ENCODE results near the gene CNIH1.
"Not testable (repeated sequence)": the region's sequence is repeated elsewhere in the genome, so short reads cannot be mapped to it uniquely, and the experiment has no call there.

Gene CNIH1

GRCh38 chr14:54440037-54440436 lies 1.1 kb downstream of the CNIH1 start:
- no peak overlapping the region for H3K27ac ChIP-seq (ENCODE audit: low read depth in 2 of 2, low read length in 2 of 2)
- H3K9me3 ChIP-seq (ENCODE audit: control insufficient read depth in 2 of 2, low read length in 2 of 2), result no peaks in the 10 kb centered on the region
- H3K4me1 ChIP-seq (ENCODE audit: control insufficient read depth in 2 of 2, insufficient read depth in 2 of 2, low read length in 2 of 2), result peaks cover 8 to 12% of the 10 kb centered on the region in 2 donors
- peak overlapping the region; percentile 86 to 87 for H3K9ac ChIP-seq (ENCODE audit: low read depth in 1 of 2, low read length in 2 of 2)
- peak overlapping the region; percentile 74 to 91 for H3K4me3 ChIP-seq (ENCODE audit: low read length in 2 of 2)
- H3K27me3 ChIP-seq (ENCODE audit: control insufficient read depth in 2 of 2, insufficient read depth in 2 of 2, low read length in 2 of 2), result no peaks in the 10 kb centered on the region
- H3K36me3 ChIP-seq (ENCODE audit: control insufficient read depth in 2 of 2, insufficient read depth in 2 of 2, low read length in 2 of 2), result peaks cover 0 to 2% of the 10 kb centered on the region in 2 donors

GRCh38 chr14:54438703-54439102 lies 2.5 kb downstream of the CNIH1 start:
- Histone ChIP-seq H3K9ac (ENCODE audit: low read depth in 1 of 2, low read length in 2 of 2) (no peak overlapping the region), H3K27ac (ENCODE audit: low read depth in 2 of 2, low read length in 2 of 2) (no peak overlapping the region), H3K36me3 (ENCODE audit: control insufficient read depth in 2 of 2, insufficient read depth in 2 of 2, low read length in 2 of 2) (peaks cover 0 to 3% of the 10 kb centered on the region in 2 donors), H3K4me3 (ENCODE audit: low read length in 2 of 2) (no peak overlapping the region), H3K9me3 (ENCODE audit: control insufficient read depth in 2 of 2, low read length in 2 of 2) (no peaks in the 10 kb centered on the region), H3K4me1 (ENCODE audit: control insufficient read depth in 2 of 2, insufficient read depth in 2 of 2, low read length in 2 of 2) (peaks cover 8 to 12% of the 10 kb centered on the region in 2 donors), H3K27me3 (ENCODE audit: control insufficient read depth in 2 of 2, insufficient read depth in 2 of 2, low read length in 2 of 2) (no peaks in the 10 kb centered on the region)

GRCh38 chr14:54437954-54438353 lies 3.2 kb downstream of the CNIH1 start:
- not testable (repeated sequence) for H3K36me3 ChIP-seq (ENCODE audit: control insufficient read depth in 2 of 2, insufficient read depth in 2 of 2, low read length in 2 of 2); H3K27me3 ChIP-seq (ENCODE audit: control insufficient read depth in 2 of 2, insufficient read depth in 2 of 2, low read length in 2 of 2); H3K4me3 ChIP-seq (ENCODE audit: low read length in 2 of 2); H3K27ac ChIP-seq (ENCODE audit: low read depth in 2 of 2, low read length in 2 of 2); H3K9me3 ChIP-seq (ENCODE audit: control insufficient read depth in 2 of 2, low read length in 2 of 2); H3K9ac ChIP-seq (ENCODE audit: low read depth in 1 of 2, low read length in 2 of 2)
- peaks cover 8 to 12% of the 10 kb centered on the region in 2 donors for H3K4me1 ChIP-seq (ENCODE audit: control insufficient read depth in 2 of 2, insufficient read depth in 2 of 2, low read length in 2 of 2)

GRCh38 chr14:54435500-54435981 lies 5.6 kb downstream of the CNIH1 start:
- no peaks in the 10 kb centered on the region for H3K9me3 ChIP-seq (ENCODE audit: control insufficient read depth in 2 of 2, low read length in 2 of 2)
- no peak overlapping the region for H3K9ac ChIP-seq (ENCODE audit: low read depth in 1 of 2, low read length in 2 of 2)
- H3K27ac ChIP-seq (ENCODE audit: low read depth in 2 of 2, low read length in 2 of 2), result no peak overlapping the region
- H3K4me1 ChIP-seq (ENCODE audit: control insufficient read depth in 2 of 2, insufficient read depth in 2 of 2, low read length in 2 of 2), result peaks cover 7 to 8% of the 10 kb centered on the region in 2 donors
- H3K36me3 ChIP-seq (ENCODE audit: control insufficient read depth in 2 of 2, insufficient read depth in 2 of 2, low read length in 2 of 2), result peaks cover 5% of the 10 kb centered on the region in 2 donors
- H3K4me3 ChIP-seq (ENCODE audit: low read length in 2 of 2), result no peak overlapping the region
- H3K27me3 ChIP-seq (ENCODE audit: control insufficient read depth in 2 of 2, insufficient read depth in 2 of 2, low read length in 2 of 2), result no peaks in the 10 kb centered on the region

GRCh38 chr14:54428527-54428926 lies 12.6 kb downstream of the CNIH1 start:
- Histone ChIP-seq H3K36me3 (ENCODE audit: control insufficient read depth in 2 of 2, insufficient read depth in 2 of 2, low read length in 2 of 2) (peaks cover 23 to 26% of the 10 kb centered on the region in 2 donors), H3K9ac (ENCODE audit: low read depth in 1 of 2, low read length in 2 of 2) (no peak overlapping the region), H3K27me3 (ENCODE audit: control insufficient read depth in 2 of 2, insufficient read depth in 2 of 2, low read length in 2 of 2) (no peaks in the 10 kb centered on the region), H3K4me1 (ENCODE audit: control insufficient read depth in 2 of 2, insufficient read depth in 2 of 2, low read length in 2 of 2) (peaks cover 0 to 4% of the 10 kb centered on the region in 2 donors), H3K9me3 (ENCODE audit: control insufficient read depth in 2 of 2, low read length in 2 of 2) (no peaks in the 10 kb centered on the region), H3K4me3 (ENCODE audit: low read length in 2 of 2) (no peak overlapping the region), H3K27ac (ENCODE audit: low read depth in 2 of 2, low read length in 2 of 2) (no peak overlapping the region)

GRCh38 chr14:54427871-54428270 lies 13.3 kb downstream of the CNIH1 start:
- Histone ChIP-seq H3K27me3 (ENCODE audit: control insufficient read depth in 2 of 2, insufficient read depth in 2 of 2, low read length in 2 of 2) (no peaks in the 10 kb centered on the region), H3K9me3 (ENCODE audit: control insufficient read depth in 2 of 2, low read length in 2 of 2) (no peaks in the 10 kb centered on the region), H3K27ac (ENCODE audit: low read depth in 2 of 2, low read length in 2 of 2) (no peak overlapping the region), H3K4me3 (ENCODE audit: low read length in 2 of 2) (no peak overlapping the region), H3K9ac (ENCODE audit: low read depth in 1 of 2, low read length in 2 of 2) (no peak overlapping the region), H3K36me3 (ENCODE audit: control insufficient read depth in 2 of 2, insufficient read depth in 2 of 2, low read length in 2 of 2) (peaks cover 23 to 24% of the 10 kb centered on the region in 2 donors), H3K4me1 (ENCODE audit: control insufficient read depth in 2 of 2, insufficient read depth in 2 of 2, low read length in 2 of 2) (peaks cover 0 to 4% of the 10 kb centered on the region in 2 donors)

- Histone ChIP-seq H3K27ac (ENCODE audit: low read depth in 2 of 2, low read length in 2 of 2) (no peak overlapping the region), H3K9me3 (ENCODE audit: control insufficient read depth in 2 of 2, low read length in 2 of 2) (no peaks in the 10 kb centered on the region), H3K36me3 (ENCODE audit: control insufficient read depth in 2 of 2, insufficient read depth in 2 of 2, low read length in 2 of 2) (peaks cover 21% of the 10 kb centered on the region in 2 donors)
Observed at GRCh38 chr14:54425537-54426274, 15.5 kb downstream of the CNIH1 start.

GRCh38 chr14:54425068-54425467 lies 16.1 kb downstream of the CNIH1 start:
- Histone ChIP-seq H3K4me3 (ENCODE audit: low read length in 2 of 2) (no peak overlapping the region), H3K9me3 (ENCODE audit: control insufficient read depth in 2 of 2, low read length in 2 of 2) (no peaks in the 10 kb centered on the region), H3K4me1 (ENCODE audit: control insufficient read depth in 2 of 2, insufficient read depth in 2 of 2, low read length in 2 of 2) (peaks cover 0 to 4% of the 10 kb centered on the region in 2 donors), H3K36me3 (ENCODE audit: control insufficient read depth in 2 of 2, insufficient read depth in 2 of 2, low read length in 2 of 2) (peaks cover 18 to 21% of the 10 kb centered on the region in 2 donors), H3K9ac (ENCODE audit: low read depth in 1 of 2, low read length in 2 of 2) (no peak overlapping the region), H3K27me3 (ENCODE audit: control insufficient read depth in 2 of 2, insufficient read depth in 2 of 2, low read length in 2 of 2) (no peaks in the 10 kb centered on the region), H3K27ac (ENCODE audit: low read depth in 2 of 2, low read length in 2 of 2) (no peak overlapping the region)

More at GRCh38 chr14:54425537-54426274, 15.5 kb downstream of the CNIH1 start:
- Histone ChIP-seq H3K27me3 (ENCODE audit: control insufficient read depth in 2 of 2, insufficient read depth in 2 of 2, low read length in 2 of 2) (no peaks in the 10 kb centered on the region), H3K9ac (ENCODE audit: low read depth in 1 of 2, low read length in 2 of 2) (no peak overlapping the region), H3K4me1 (ENCODE audit: control insufficient read depth in 2 of 2, insufficient read depth in 2 of 2, low read length in 2 of 2) (peaks cover 0 to 4% of the 10 kb centered on the region in 2 donors), H3K4me3 (ENCODE audit: low read length in 2 of 2) (no peak overlapping the region)

- peaks cover 12 to 16% of the 10 kb centered on the region in 2 donors for H3K36me3 ChIP-seq (ENCODE audit: control insufficient read depth in 2 of 2, insufficient read depth in 2 of 2, low read length in 2 of 2)
- H3K4me1 ChIP-seq (ENCODE audit: control insufficient read depth in 2 of 2, insufficient read depth in 2 of 2, low read length in 2 of 2), result peaks cover 0 to 4% of the 10 kb centered on the region in 2 donors
- no peak overlapping the region for H3K27ac ChIP-seq (ENCODE audit: low read depth in 2 of 2, low read length in 2 of 2)
- no peaks in the 10 kb centered on the region for H3K27me3 ChIP-seq (ENCODE audit: control insufficient read depth in 2 of 2, insufficient read depth in 2 of 2, low read length in 2 of 2)
- no peaks in the 10 kb centered on the region for H3K9me3 ChIP-seq (ENCODE audit: control insufficient read depth in 2 of 2, low read length in 2 of 2)
- H3K4me3 ChIP-seq (ENCODE audit: low read length in 2 of 2), result no peak overlapping the region
- H3K9ac ChIP-seq (ENCODE audit: low read depth in 1 of 2, low read length in 2 of 2), result no peak overlapping the region
Observed at GRCh38 chr14:54424479-54424901, 16.7 kb downstream of the CNIH1 start.

- Histone ChIP-seq H3K27me3 (ENCODE audit: control insufficient read depth in 2 of 2, insufficient read depth in 2 of 2, low read length in 2 of 2) (no peaks in the 10 kb centered on the region), H3K4me1 (ENCODE audit: control insufficient read depth in 2 of 2, insufficient read depth in 2 of 2, low read length in 2 of 2) (peaks cover 0 to 4% of the 10 kb centered on the region in 2 donors), H3K36me3 (ENCODE audit: control insufficient read depth in 2 of 2, insufficient read depth in 2 of 2, low read length in 2 of 2) (peaks cover 9 to 13% of the 10 kb centered on the region in 2 donors), H3K4me3 (ENCODE audit: low read length in 2 of 2) (no peak overlapping the region), H3K9me3 (ENCODE audit: control insufficient read depth in 2 of 2, low read length in 2 of 2) (no peaks in the 10 kb centered on the region), H3K27ac (ENCODE audit: low read depth in 2 of 2, low read length in 2 of 2) (no peak overlapping the region), H3K9ac (ENCODE audit: low read depth in 1 of 2, low read length in 2 of 2) (no peak overlapping the region)
Observed at GRCh38 chr14:54423991-54424390, 17.2 kb downstream of the CNIH1 start.

Measured in mucosa of rectum (tissue), 2 donors.